H9 (cell line): Measurements from ENCODE around the gene PDIA6. TPM values are rescaled to one million over a fixed set of nuclear protein-coding genes. Genes with fewer than 3 reads are reported as not detected.

Source experiments
- DNase-seq: peaks from one replicate; pipeline ENCODE4 v3.0.0-alpha.2; 2017
- H2AFZ ChIP-seq: one replicate; pipeline ENCODE4 v1.6.1; 2013; ENCODE audit warnings: mild to moderate bottlenecking, low read length, control low read depth, moderate library complexity
- H2AK5ac ChIP-seq: 2 replicates; pipeline ENCODE4 v1.6.1; 2013; ENCODE audit warnings: low read length, control low read depth, mixed read lengths; ENCODE audit not compliant: insufficient read length
- H2BK120ac ChIP-seq: one replicate; pipeline ENCODE4 v1.6.1; 2013; ENCODE audit warnings: low read depth, mild to moderate bottlenecking, low read length, control low read depth, inconsistent platforms; ENCODE audit not compliant: poor library complexity, severe bottlenecking
- H2BK12ac ChIP-seq: 2 replicates; pipeline ENCODE4 v1.6.1; 2013; ENCODE audit warnings: low read length, control low read depth, mixed read lengths, low read depth; ENCODE audit not compliant: insufficient read length
- H2BK15ac ChIP-seq: 2 replicates; pipeline ENCODE4 v1.6.1; 2013; ENCODE audit warnings: low read depth, low read length, control low read depth
- H2BK20ac ChIP-seq: one replicate; pipeline ENCODE4 v1.6.1; 2013; ENCODE audit warnings: low read depth, mild to moderate bottlenecking, low read length, control low read depth, inconsistent platforms; ENCODE audit not compliant: poor library complexity, severe bottlenecking
- H2BK5ac ChIP-seq: 2 replicates; pipeline ENCODE4 v1.6.1; 2013; ENCODE audit warnings: low read length, control low read depth, mixed read lengths; ENCODE audit not compliant: insufficient read length
- H3K14ac ChIP-seq: 2 replicates; pipeline ENCODE4 v1.6.1; 2013; ENCODE audit warnings: low read length, control low read depth; ENCODE audit not compliant: insufficient read depth
- H3K18ac ChIP-seq: 2 replicates; pipeline ENCODE4 v1.6.1; 2013; ENCODE audit warnings: low read depth, mild to moderate bottlenecking, mixed read lengths, low read length, control low read depth; ENCODE audit not compliant: insufficient read length
- H3K23ac ChIP-seq: 2 replicates; pipeline ENCODE4 v1.6.1; 2013; ENCODE audit warnings: low read length, control low read depth, mixed read lengths, low read depth; ENCODE audit not compliant: insufficient read length
- H3K23me2 ChIP-seq: 2 replicates; pipeline ENCODE4 v1.6.1; 2013; ENCODE audit warnings: low read depth, mild to moderate bottlenecking, mixed read lengths, low read length, control low read depth; ENCODE audit not compliant: insufficient read length, poor library complexity, severe bottlenecking
- H3K27ac ChIP-seq: 2 replicates; pipeline ENCODE4 v1.5.1; 2013; ENCODE audit warnings: low read length, control low read depth, mixed read lengths, low read depth; ENCODE audit not compliant: insufficient read length
- H3K27me3 ChIP-seq: 2 replicates; pipeline ENCODE4 v1.6.1; 2013; ENCODE audit warnings: low read length, control low read depth, inconsistent platforms; ENCODE audit not compliant: insufficient read depth
- H3K4ac ChIP-seq: 2 replicates; pipeline ENCODE4 v1.6.1; 2013; ENCODE audit warnings: low read depth, mild to moderate bottlenecking, control low read depth, inconsistent platforms, low read length, moderate library complexity
- H3K4me1 ChIP-seq: 2 replicates; pipeline ENCODE4 v1.6.1; 2013; ENCODE audit warnings: low read length, control low read depth, inconsistent platforms; ENCODE audit not compliant: insufficient read depth
- H3K4me2 ChIP-seq: 2 replicates; pipeline ENCODE4 v1.6.1; 2013; ENCODE audit warnings: low read length, control low read depth, mixed read lengths; ENCODE audit not compliant: insufficient read length, insufficient read depth
- H3K56ac ChIP-seq: 2 replicates; pipeline ENCODE4 v1.6.1; 2013; ENCODE audit warnings: low read depth, mild to moderate bottlenecking, mixed read lengths, low read length, control low read depth; ENCODE audit not compliant: insufficient read length
- H3K79me1 ChIP-seq: 2 replicates; pipeline ENCODE4 v1.6.1; 2013; ENCODE audit warnings: low read depth, mild to moderate bottlenecking, moderate library complexity, low read length, control low read depth, inconsistent platforms; ENCODE audit not compliant: insufficient read depth, poor library complexity, severe bottlenecking
- H3K79me2 ChIP-seq: 2 replicates; pipeline ENCODE4 v1.6.1; 2013; ENCODE audit warnings: low read length, control low read depth, inconsistent platforms; ENCODE audit not compliant: insufficient read depth
- H3K9ac ChIP-seq: 2 replicates; pipeline ENCODE4 v1.6.1; 2013; ENCODE audit warnings: low read length, control low read depth, mixed read lengths; ENCODE audit not compliant: insufficient read length; ENCODE audit errors: extremely low read depth
- H3K9me3 ChIP-seq: one replicate; pipeline ENCODE4 v1.6.1; 2013; ENCODE audit warnings: low read depth, low read length, inconsistent platforms; ENCODE audit not compliant: control insufficient read depth
- H3T11ph ChIP-seq: one replicate; pipeline ENCODE4 v1.6.1; 2013; ENCODE audit warnings: mild to moderate bottlenecking, low read length, control low read depth, inconsistent platforms
- H4K20me1 ChIP-seq: one replicate; pipeline ENCODE4 v1.6.1; 2013; ENCODE audit not compliant: control insufficient read depth, insufficient read length, insufficient read depth
- H4K5ac ChIP-seq: 2 replicates; pipeline ENCODE4 v1.6.1; 2013; ENCODE audit warnings: low read depth, mild to moderate bottlenecking, mixed read lengths, low read length, control low read depth; ENCODE audit not compliant: insufficient read length
- H4K8ac ChIP-seq: replicated peaks from 2 replicates; pipeline ENCODE4 v1.6.1; 2013; ENCODE audit warnings: low read length, control low read depth, mixed read lengths, low read depth; ENCODE audit not compliant: insufficient read length
- H4K91ac ChIP-seq: 2 replicates; pipeline ENCODE4 v1.6.1; 2013; ENCODE audit warnings: low read depth, mild to moderate bottlenecking, moderate library complexity, mixed read lengths, low read length, control low read depth; ENCODE audit not compliant: insufficient read length
- H3K27ac Mint-ChIP-seq, 3 experiments: 2 replicates in 2 of 3; 3 replicates in 1 of 3; pipeline ENCODE4 v1.8.0; 2020 to 2021; ENCODE audit warnings: mixed read lengths in 3 of 3, mild to moderate bottlenecking in 1 of 3, moderate library complexity in 1 of 3
- H3K27me3 Mint-ChIP-seq: 2 replicates; pipeline ENCODE4 v1.8.0; 2021; ENCODE audit warnings: low read depth, mild to moderate bottlenecking, moderate library complexity, mixed read lengths
- H3K36me3 Mint-ChIP-seq, 3 experiments: 2 replicates in 2 of 3; 3 replicates in 1 of 3; pipeline ENCODE4 v1.8.0; 2020 to 2021; ENCODE audit warnings: low read depth in 3 of 3, mixed read lengths in 3 of 3; ENCODE audit not compliant: insufficient read depth in 1 of 3
- H3K4me1 Mint-ChIP-seq, 2 experiments: 2 replicates each; pipeline ENCODE4 v1.8.0; 2020; ENCODE audit warnings: mixed read lengths in 2 of 2
- H3K4me3 Mint-ChIP-seq, 2 experiments: 2 replicates in 1 of 2; 3 replicates in 1 of 2; pipeline ENCODE4 v1.8.0; 2020 to 2021; ENCODE audit warnings: mild to moderate bottlenecking in 2 of 2, mixed read lengths in 2 of 2, moderate library complexity in 1 of 2
- H3K9me3 Mint-ChIP-seq, 2 experiments: 2 replicates in 1 of 2; 3 replicates in 1 of 2; pipeline ENCODE4 v1.8.0; 2020; ENCODE audit warnings: mild to moderate bottlenecking in 2 of 2, mixed read lengths in 2 of 2, moderate library complexity in 1 of 2
- WGBS: extraction: QIAGEN DNeasy Blood & Tissue Kit; methylation state at CpG from one replicate; pipeline ENCODE4 v1.1.7; 2013; ENCODE audit warnings: missing lambda C conversion rate, low lambda C conversion rate, mixed read lengths; ENCODE audit not compliant: insufficient read length; ENCODE audit errors: extremely low coverage; 5-methylcytosine and 5-hydroxymethylcytosine counted together
- total RNA-seq: library from RNA; stranded (reverse); gene quantifications from 2 replicates; pipeline ENCODE4 v1.2.1, GENCODE V29; 2021
- TF ChIP-seq, protein P1 (sequence below): fragments of 200-600 bp; sonication (generic); conservative IDR thresholded peaks from 3 replicates; pipeline ENCODE4 v1.8.0; 2021; ENCODE audit warnings: antibody characterized with exemption, mild to moderate bottlenecking

Gene PDIA6
- total RNA-seq, 1 experiment from 2014 or later = 301 TPM

DNA sequence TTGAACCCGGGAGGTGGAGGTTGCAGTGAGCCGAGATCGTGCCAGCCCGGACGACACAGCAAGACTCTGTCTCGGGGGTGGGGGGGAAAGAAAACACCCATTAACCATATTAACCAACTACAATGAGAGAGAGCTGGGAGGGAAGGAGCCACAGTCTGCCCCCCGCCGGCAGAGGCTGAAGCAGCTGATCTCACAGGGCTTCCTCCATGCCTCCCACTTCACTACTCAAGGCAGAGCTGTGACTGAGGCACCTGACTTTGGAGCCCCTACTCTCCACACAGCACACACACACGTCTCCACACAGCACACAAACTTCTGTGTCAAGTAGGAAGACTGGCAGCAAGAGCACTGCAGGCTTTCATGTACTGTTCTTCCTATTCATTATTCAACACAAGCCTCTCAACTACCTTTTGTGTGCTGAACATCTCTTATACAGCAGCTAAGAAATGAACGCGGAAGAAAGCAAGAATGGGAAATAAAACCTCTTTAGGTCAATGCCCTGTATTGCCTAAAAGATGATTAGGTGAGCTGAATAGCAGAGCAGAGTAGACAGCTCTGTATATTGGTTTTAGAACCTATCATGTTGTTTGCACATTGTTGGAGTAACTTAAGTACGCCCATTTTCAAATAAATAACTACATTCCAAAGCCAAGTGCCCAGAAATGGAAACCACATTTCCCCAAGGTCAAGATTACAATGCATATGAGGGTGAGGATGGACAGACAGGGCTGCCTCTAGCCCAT lies 26.2 kb downstream of the PDIA6 start:
- H3K14ac ChIP-seq = no peak overlapping the region
- Mint-ChIP-seq H3K36me3 (peaks cover 76 to 96% (median 91%) of the 10 kb centered on the region in 3 experiments), H3K27ac (peak overlapping the region in 1 of 3 experiments; percentile 17; a peak in 1 of 7 replicates), H3K27me3 (no peaks in the 10 kb centered on the region), H3K4me3 (no peak overlapping the region), H3K4me1 (no peaks in the 10 kb centered on the region), H3K9me3 (no peaks in the 10 kb centered on the region)
- H4K20me1 ChIP-seq = no peaks in the 10 kb centered on the region
- no peak overlapping the region for H2BK5ac ChIP-seq
- TF ChIP-seq, protein P1, sequence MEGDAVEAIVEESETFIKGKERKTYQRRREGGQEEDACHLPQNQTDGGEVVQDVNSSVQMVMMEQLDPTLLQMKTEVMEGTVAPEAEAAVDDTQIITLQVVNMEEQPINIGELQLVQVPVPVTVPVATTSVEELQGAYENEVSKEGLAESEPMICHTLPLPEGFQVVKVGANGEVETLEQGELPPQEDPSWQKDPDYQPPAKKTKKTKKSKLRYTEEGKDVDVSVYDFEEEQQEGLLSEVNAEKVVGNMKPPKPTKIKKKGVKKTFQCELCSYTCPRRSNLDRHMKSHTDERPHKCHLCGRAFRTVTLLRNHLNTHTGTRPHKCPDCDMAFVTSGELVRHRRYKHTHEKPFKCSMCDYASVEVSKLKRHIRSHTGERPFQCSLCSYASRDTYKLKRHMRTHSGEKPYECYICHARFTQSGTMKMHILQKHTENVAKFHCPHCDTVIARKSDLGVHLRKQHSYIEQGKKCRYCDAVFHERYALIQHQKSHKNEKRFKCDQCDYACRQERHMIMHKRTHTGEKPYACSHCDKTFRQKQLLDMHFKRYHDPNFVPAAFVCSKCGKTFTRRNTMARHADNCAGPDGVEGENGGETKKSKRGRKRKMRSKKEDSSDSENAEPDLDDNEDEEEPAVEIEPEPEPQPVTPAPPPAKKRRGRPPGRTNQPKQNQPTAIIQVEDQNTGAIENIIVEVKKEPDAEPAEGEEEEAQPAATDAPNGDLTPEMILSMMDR = no peak
- no peak overlapping the region for H2BK15ac ChIP-seq
- no peak overlapping the region for H3K9ac ChIP-seq
- H3K4me1 ChIP-seq = no peaks in the 10 kb centered on the region
- no peak overlapping the region for H4K5ac ChIP-seq
- H3K27ac ChIP-seq = no peak overlapping the region
- H3K79me1 ChIP-seq = no peaks in the 10 kb centered on the region
- H3K4ac ChIP-seq = no peak overlapping the region
- no peaks in the 10 kb centered on the region for H3K27me3 ChIP-seq
- H2AFZ ChIP-seq = no peak overlapping the region
- no peaks in the 10 kb centered on the region for H3K9me3 ChIP-seq
- no peak overlapping the region for H2BK20ac ChIP-seq
- no peaks in the 10 kb centered on the region for H3K79me2 ChIP-seq
- no peaks in the 10 kb centered on the region for H3K23me2 ChIP-seq
- H3K56ac ChIP-seq = no peak overlapping the region
- H4K8ac ChIP-seq = no peak overlapping the region
- no peak overlapping the region for H3K18ac ChIP-seq
- DNase-seq = no peak
- H2BK12ac ChIP-seq = no peak overlapping the region
- H3K23ac ChIP-seq = no peak overlapping the region
- no peak overlapping the region for H3K4me2 ChIP-seq
- H4K91ac ChIP-seq = no peak overlapping the region
- H2AK5ac ChIP-seq = no peak overlapping the region
- no peak overlapping the region for H3T11ph ChIP-seq
- no CpG with 5 or more reads among the region's 12 CpGs for WGBS
- H2BK120ac ChIP-seq = no peak overlapping the region
